Upper lobe of right lung (tissue), 1 donor: ENCODE results near the gene CEBPZOS. TPM values are rescaled to one million over a fixed set of nuclear protein-coding genes. Genes with fewer than 3 reads are reported as not detected.
"Not testable (repeated sequence)": the region's sequence is repeated elsewhere in the genome, so short reads cannot be mapped to it uniquely, and the experiment has no call there.

Experiments
- ATAC-seq: fragments of 200-7000 bp; cut with Tn5 transposase; one replicate; pipeline ENCODE4 v1.9.1; 2020; ENCODE audit warnings: mild to moderate bottlenecking, moderate library complexity
- DNase-seq: peaks from one replicate; pipeline ENCODE4 v3.0.0-alpha.2; 2020
- H3K27ac ChIP-seq: fragments of 200-600 bp; one replicate; pipeline ENCODE4 v1.8.0; 2022
- H3K27me3 ChIP-seq: fragments of 200-600 bp; one replicate; pipeline ENCODE4 v1.8.0; 2022; ENCODE audit warnings: mild to moderate bottlenecking
- H3K36me3 ChIP-seq: fragments of 200-600 bp; one replicate; pipeline ENCODE4 v1.8.0; 2022
- H3K4me1 ChIP-seq: fragments of 200-600 bp; one replicate; pipeline ENCODE4 v1.8.0; 2022
- H3K4me3 ChIP-seq: fragments of 200-600 bp; one replicate; pipeline ENCODE4 v1.8.0; 2022; ENCODE audit warnings: mild to moderate bottlenecking
- H3K9me3 ChIP-seq: fragments of 200-600 bp; one replicate; pipeline ENCODE4 v1.8.0; 2022
- intact Hi-C: fragments of 100-400 bp; cut with DNase I; formaldehyde crosslinking; loops from one replicate; pipeline ENCODE4 v1.11.0; 2022
- total RNA-seq: library from RNA; stranded (reverse); fragmentation: NEBNext Ultra II Directional; extraction: Animal tissue kit (Norgen Biotek cat#: 25700); gene quantifications from one replicate; pipeline ENCODE4 v1.2.1, GENCODE V29; 2021
- TF ChIP-seq, protein P1 (sequence below): fragments of 200-600 bp; IDR thresholded peaks from one replicate; pipeline ENCODE4 v1.8.0; 2022; ENCODE audit warnings: antibody characterized with exemption
- donor health status: DM: no; HTN: yes; CAD: no; lungs with severe emphysema.

The CEBPZOS gene
- total RNA-seq, 1 donor from 2014 or later, result 38.8 TPM

DNA sequence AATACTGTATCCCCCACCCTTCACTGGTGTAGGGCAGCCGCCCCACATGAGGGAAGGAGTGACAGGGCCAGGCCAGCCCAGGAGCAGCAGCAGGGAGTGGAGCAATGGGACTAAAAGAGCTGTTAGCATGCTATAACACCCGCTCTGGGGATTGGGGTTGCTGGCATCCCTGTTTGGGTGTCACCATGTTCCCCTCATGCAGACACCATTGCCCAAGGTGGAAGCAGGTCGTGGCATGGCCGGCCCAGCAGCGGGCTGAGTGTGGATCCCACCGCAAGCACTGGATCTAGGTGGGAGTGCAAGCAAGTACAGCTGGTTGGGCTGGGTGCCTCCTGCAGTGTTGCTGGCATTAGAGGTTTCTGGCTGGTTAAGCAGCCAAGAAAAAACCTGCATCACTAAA lies 4.5 kb upstream of the CEBPZOS start:
- H3K4me3 ChIP-seq, result no peak overlapping the region
- H3K36me3 ChIP-seq, result no peaks in the 10 kb centered on the region
- no peak for DNase-seq
- H3K9me3 ChIP-seq, result no peaks in the 10 kb centered on the region
- no peak overlapping the region for H3K27ac ChIP-seq
- no peak for ATAC-seq
- intact Hi-C loops, result no loop called here
- H3K27me3 ChIP-seq, result no peaks in the 10 kb centered on the region
- TF ChIP-seq, protein P1, sequence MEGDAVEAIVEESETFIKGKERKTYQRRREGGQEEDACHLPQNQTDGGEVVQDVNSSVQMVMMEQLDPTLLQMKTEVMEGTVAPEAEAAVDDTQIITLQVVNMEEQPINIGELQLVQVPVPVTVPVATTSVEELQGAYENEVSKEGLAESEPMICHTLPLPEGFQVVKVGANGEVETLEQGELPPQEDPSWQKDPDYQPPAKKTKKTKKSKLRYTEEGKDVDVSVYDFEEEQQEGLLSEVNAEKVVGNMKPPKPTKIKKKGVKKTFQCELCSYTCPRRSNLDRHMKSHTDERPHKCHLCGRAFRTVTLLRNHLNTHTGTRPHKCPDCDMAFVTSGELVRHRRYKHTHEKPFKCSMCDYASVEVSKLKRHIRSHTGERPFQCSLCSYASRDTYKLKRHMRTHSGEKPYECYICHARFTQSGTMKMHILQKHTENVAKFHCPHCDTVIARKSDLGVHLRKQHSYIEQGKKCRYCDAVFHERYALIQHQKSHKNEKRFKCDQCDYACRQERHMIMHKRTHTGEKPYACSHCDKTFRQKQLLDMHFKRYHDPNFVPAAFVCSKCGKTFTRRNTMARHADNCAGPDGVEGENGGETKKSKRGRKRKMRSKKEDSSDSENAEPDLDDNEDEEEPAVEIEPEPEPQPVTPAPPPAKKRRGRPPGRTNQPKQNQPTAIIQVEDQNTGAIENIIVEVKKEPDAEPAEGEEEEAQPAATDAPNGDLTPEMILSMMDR, result no peak
- no peaks in the 10 kb centered on the region for H3K4me1 ChIP-seq

DNA sequence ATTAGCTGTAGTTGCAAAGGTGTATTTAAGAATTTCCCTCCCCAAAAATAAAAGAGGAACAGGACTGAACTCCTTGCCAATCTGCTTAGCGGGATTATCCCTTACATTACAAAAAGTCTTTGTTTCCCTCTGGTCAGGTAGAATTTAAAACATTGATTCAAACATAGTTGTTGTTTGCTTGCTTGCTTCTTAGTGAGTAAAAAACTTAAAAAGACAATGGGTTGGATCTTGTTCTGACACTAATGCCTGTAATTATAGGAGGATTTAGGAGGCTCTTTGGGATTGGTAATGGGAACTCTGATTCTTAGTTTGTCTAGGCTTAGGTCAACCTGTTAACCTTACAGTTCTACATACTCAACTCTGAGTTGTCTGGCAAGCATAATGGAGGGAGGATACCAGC lies 3.7 kb upstream of the CEBPZOS start:
- no peaks in the 10 kb centered on the region for H3K36me3 ChIP-seq
- no peaks in the 10 kb centered on the region for H3K27me3 ChIP-seq
- H3K4me3 ChIP-seq, result no peak overlapping the region
- no peak for DNase-seq
- no peak overlapping the region for H3K27ac ChIP-seq
- no peak for ATAC-seq
- TF ChIP-seq, protein P1, result no peak
- peaks cover 7% of the 10 kb centered on the region for H3K4me1 ChIP-seq
- intact Hi-C loops, result no loop called here
- no peaks in the 10 kb centered on the region for H3K9me3 ChIP-seq

DNA sequence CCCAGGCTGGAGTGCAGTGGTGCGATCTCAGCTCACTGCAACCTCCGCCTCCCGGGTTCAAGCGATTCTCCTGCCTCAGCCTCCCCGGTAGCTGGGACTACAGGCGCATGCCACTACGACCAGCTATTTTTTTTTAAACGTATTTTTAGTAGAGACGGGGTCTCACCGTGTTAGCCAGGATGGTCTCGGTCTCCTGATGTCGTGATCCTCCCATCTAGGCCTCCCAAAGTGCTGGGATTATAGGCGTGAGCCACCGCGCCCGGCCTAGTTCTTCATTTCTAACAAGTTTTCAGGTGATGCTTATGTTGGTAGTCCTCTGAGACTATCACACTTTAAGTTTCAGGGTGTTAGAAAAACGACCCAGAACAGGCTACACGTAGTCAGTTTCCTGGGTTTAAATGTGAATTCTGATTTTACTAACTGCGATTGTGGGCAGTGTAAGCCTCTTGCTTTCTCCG lies 405 bp upstream of the CEBPZOS start:
- peak overlapping the region; percentile 90 for H3K4me3 ChIP-seq
- DNase-seq, ATAC-seq, intact Hi-C loops, H3K9me3 ChIP-seq, H3K27me3 ChIP-seq: not testable (repeated sequence)
- peaks cover 12% of the 10 kb centered on the region for H3K36me3 ChIP-seq
- H3K4me1 ChIP-seq, result peaks cover 12% of the 10 kb centered on the region
- peak overlapping the region; percentile 90 for H3K27ac ChIP-seq

DNA sequence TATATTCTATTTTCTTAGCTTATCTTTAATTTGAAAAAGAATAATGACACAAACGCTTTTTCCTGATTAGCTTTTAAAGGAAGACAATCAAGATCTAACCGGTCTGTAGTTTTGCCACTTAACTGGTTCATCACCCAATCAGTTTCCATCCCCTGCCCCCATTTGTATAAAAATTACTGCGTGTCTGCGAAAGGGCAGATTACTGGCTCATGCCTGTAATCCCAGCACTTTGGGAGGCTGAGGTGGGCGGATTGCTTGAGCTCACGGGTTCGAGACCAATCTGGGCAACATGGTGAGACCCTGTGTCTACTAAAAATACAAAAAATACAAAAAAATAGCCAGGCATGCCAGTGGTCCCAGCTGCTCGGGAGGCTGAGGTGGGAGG lies 2.4 kb downstream of the CEBPZOS start:
- ATAC-seq, result no peak
- Histone ChIP-seq H3K27ac (no peak overlapping the region), H3K27me3 (no peaks in the 10 kb centered on the region), H3K36me3 (peaks cover 40% of the 10 kb centered on the region), H3K4me3 (no peak overlapping the region), H3K4me1 (peaks cover 12% of the 10 kb centered on the region), H3K9me3 (no peaks in the 10 kb centered on the region)
- intact Hi-C loops, result no loop called here
- no peak for DNase-seq
- TF ChIP-seq, protein P1, result no peak

DNA sequence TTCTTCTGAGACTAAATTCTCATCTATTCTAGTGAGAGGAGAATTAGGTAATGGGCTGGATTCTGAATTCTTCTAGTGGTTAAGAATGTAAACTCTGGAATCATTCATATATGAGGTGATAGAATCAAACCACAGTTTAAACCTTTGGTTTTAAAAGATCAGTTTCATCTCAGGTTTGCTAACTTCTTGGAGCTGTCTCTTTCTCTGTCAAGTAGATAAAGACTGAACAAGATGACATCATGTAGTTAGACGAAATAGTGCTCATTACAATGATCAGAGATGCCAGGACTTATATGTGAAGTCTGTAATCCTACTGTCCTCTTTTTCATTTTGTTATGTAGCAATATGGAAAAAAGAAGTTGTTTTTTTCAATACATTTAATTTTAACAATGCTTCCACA lies 4.9 kb downstream of the CEBPZOS start:
- no peak for DNase-seq
- H3K4me3 ChIP-seq, result no peak overlapping the region
- H3K9me3 ChIP-seq, result no peaks in the 10 kb centered on the region
- H3K36me3 ChIP-seq, result peaks cover 62% of the 10 kb centered on the region
- H3K27me3 ChIP-seq, result no peaks in the 10 kb centered on the region
- ATAC-seq, result no peak
- TF ChIP-seq, protein P1, result no peak
- no peak overlapping the region for H3K27ac ChIP-seq
- intact Hi-C loops, result no loop called here
- peaks cover 12% of the 10 kb centered on the region for H3K4me1 ChIP-seq

DNA sequence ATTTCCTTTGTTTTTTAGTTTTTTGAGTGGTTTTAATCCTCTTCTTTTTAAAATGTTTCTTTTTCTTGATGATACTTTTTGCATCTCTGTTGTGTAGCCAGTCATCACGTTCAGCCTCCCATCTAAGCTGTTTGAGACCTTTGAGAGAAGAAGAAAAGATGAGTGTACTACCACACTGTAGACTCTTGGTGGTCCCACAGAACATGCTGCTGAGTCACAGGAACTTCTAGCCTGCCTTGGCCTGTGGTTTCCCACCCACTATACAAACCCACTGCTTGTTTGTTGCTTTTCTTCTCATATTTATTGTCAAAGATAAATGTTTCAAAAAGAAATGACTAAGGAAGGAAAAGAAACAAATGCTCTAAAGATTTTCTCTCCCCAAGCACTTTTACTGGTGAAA lies 5.5 kb downstream of the CEBPZOS start:
- TF ChIP-seq, protein P1, result no peak
- Histone ChIP-seq H3K36me3 (peaks cover 68% of the 10 kb centered on the region), H3K4me3 (no peak overlapping the region), H3K4me1 (peaks cover 12% of the 10 kb centered on the region), H3K9me3 (no peaks in the 10 kb centered on the region), H3K27me3 (no peaks in the 10 kb centered on the region), H3K27ac (no peak overlapping the region)
- ATAC-seq (no peak), DNase-seq (no peak)
- intact Hi-C loops, result no loop called here
